C4-2B (cell line): ENCODE results near the gene CCDC77.

ENCODE experiments used
- ZFX ChIP-seq: fragments of 450-650 bp; IDR thresholded peaks from 2 replicates; pipeline ENCODE4 v1.6.1; 2017
- TF ChIP-seq, protein P1 (sequence below): fragments of 450-650 bp; conservative IDR thresholded peaks from 2 replicates; pipeline ENCODE4 v1.5.1; 2017; ENCODE audit warnings: mild to moderate bottlenecking

DNA sequence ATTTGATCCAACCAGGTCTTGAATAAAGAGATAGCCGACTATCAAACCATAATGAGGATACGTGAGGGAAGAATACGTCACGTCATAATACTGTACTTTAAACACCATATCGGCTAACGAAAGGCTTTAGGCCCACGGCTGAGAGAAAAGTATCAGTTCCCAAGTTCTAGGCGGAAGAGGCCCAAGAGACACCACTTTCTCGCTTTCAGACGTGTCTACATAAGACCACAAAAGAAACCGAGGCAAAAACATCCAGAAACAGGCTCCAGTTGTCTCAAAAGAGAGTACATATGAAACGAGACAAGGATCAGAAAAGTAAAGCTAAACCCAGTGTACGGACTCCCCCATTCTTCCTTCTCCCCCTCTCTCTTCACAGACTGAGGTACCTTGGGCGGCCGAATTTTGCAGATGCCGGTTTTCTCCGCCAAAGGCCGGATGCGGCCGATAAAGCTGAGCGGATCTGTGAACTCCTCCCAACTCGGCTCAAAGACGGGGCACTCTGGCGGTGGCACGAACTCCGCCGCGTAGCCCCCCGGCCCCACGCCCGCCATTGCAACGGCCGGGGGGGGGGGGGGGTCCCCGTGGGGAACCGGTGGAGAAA lies 12.8 kb upstream of the CCDC77 start:
- TF ChIP-seq, protein P1, sequence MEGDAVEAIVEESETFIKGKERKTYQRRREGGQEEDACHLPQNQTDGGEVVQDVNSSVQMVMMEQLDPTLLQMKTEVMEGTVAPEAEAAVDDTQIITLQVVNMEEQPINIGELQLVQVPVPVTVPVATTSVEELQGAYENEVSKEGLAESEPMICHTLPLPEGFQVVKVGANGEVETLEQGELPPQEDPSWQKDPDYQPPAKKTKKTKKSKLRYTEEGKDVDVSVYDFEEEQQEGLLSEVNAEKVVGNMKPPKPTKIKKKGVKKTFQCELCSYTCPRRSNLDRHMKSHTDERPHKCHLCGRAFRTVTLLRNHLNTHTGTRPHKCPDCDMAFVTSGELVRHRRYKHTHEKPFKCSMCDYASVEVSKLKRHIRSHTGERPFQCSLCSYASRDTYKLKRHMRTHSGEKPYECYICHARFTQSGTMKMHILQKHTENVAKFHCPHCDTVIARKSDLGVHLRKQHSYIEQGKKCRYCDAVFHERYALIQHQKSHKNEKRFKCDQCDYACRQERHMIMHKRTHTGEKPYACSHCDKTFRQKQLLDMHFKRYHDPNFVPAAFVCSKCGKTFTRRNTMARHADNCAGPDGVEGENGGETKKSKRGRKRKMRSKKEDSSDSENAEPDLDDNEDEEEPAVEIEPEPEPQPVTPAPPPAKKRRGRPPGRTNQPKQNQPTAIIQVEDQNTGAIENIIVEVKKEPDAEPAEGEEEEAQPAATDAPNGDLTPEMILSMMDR = no peak
- peak; percentile 15; the same call in 1 of the 2 replicates for TF ChIP-seq ZFX
